ENCODE results near the gene OR2T6.

- TF ChIP-seq, protein P1, sequence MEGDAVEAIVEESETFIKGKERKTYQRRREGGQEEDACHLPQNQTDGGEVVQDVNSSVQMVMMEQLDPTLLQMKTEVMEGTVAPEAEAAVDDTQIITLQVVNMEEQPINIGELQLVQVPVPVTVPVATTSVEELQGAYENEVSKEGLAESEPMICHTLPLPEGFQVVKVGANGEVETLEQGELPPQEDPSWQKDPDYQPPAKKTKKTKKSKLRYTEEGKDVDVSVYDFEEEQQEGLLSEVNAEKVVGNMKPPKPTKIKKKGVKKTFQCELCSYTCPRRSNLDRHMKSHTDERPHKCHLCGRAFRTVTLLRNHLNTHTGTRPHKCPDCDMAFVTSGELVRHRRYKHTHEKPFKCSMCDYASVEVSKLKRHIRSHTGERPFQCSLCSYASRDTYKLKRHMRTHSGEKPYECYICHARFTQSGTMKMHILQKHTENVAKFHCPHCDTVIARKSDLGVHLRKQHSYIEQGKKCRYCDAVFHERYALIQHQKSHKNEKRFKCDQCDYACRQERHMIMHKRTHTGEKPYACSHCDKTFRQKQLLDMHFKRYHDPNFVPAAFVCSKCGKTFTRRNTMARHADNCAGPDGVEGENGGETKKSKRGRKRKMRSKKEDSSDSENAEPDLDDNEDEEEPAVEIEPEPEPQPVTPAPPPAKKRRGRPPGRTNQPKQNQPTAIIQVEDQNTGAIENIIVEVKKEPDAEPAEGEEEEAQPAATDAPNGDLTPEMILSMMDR (IDR thresholded peaks at IDR 0.05; ENCODE audit: insufficient read depth, low read length, poor library complexity, severe bottlenecking) = no peak
- no peak for TF ChIP-seq EZH2phosphoT487 (conservative IDR thresholded peaks at IDR 0.05; ENCODE audit: low read length)
Measured at GRCh38 chr1:248417854-248418253, 42.3 kb downstream of the OR2T6 start.

All from SU-DHL-6 (cell line).